ENCODE data around the gene TIE1. TPM values are rescaled to one million over a fixed set of nuclear protein-coding genes. Genes with fewer than 3 reads are reported as not detected.

TIE1 gene
- total and polyA plus RNA-seq, 2 of the 13 experiments (the other 11 are each of a cell fraction or from before 2014, with no cell fraction given), result 0.58 to 0.84 TPM

- no peak for TF ChIP-seq ZNF496 (CRISPR knock-in tag; IDR thresholded peaks at IDR 0.05; ENCODE audit: insufficient replicate concordance)
- TF ChIP-seq SKI (IDR thresholded peaks at IDR 0.05; ENCODE audit: partially characterized antibody), result no peak
- TF ChIP-seq ZNF263 (CRISPR knock-in tag; IDR thresholded peaks at IDR 0.05), result peak; percentile 22; the same call in 1 of the 2 replicates
- TF ChIP-seq MYC (CRISPR knock-in tag; IDR thresholded peaks at IDR 0.05; ENCODE audit: borderline replicate concordance), result peak; percentile 52; the same call in 1 of the 2 replicates
- no peak for TF ChIP-seq HNRNPH1 (optimal IDR thresholded peaks at IDR 0.05; ENCODE audit: low read depth, low read length)
- peak; percentile 40; the same call in 1 of the 2 replicates for TF ChIP-seq YEATS4 (CRISPR knock-in tag; IDR thresholded peaks at IDR 0.05; ENCODE audit: borderline replicate concordance)
- TF ChIP-seq, protein P1, sequence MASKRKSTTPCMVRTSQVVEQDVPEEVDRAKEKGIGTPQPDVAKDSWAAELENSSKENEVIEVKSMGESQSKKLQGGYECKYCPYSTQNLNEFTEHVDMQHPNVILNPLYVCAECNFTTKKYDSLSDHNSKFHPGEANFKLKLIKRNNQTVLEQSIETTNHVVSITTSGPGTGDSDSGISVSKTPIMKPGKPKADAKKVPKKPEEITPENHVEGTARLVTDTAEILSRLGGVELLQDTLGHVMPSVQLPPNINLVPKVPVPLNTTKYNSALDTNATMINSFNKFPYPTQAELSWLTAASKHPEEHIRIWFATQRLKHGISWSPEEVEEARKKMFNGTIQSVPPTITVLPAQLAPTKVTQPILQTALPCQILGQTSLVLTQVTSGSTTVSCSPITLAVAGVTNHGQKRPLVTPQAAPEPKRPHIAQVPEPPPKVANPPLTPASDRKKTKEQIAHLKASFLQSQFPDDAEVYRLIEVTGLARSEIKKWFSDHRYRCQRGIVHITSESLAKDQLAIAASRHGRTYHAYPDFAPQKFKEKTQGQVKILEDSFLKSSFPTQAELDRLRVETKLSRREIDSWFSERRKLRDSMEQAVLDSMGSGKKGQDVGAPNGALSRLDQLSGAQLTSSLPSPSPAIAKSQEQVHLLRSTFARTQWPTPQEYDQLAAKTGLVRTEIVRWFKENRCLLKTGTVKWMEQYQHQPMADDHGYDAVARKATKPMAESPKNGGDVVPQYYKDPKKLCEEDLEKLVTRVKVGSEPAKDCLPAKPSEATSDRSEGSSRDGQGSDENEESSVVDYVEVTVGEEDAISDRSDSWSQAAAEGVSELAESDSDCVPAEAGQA (IDR thresholded peaks at IDR 0.05; ENCODE audit: low read depth), result no peak
- TF ChIP-seq, protein P1 (CRISPR knock-in tag; IDR thresholded peaks at IDR 0.05; ENCODE audit: borderline replicate concordance), result no peak
- peak; percentile 92 for TF ChIP-seq HNRNPK (IDR thresholded peaks at IDR 0.05; ENCODE audit: low read depth, low read length, poor library complexity, severe bottlenecking)
- TF ChIP-seq ZSCAN21 (CRISPR knock-in tag; IDR thresholded peaks at IDR 0.05; ENCODE audit: borderline replicate concordance), result 0 out of 2 replicates have a peak, but pooled peaks have one; percentile 55
- peak; percentile 59; the same call in 1 of the 2 replicates for TF ChIP-seq MAX (IDR thresholded peaks at IDR 0.05)
- TF ChIP-seq HNRNPL (IDR thresholded peaks at IDR 0.05; ENCODE audit: low read depth, low read length), result 0 out of 2 replicates have a peak, but pooled peaks have one; percentile 32
- TF ChIP-seq SOX6 (IDR thresholded peaks at IDR 0.05), result no peak
- no peak for TF ChIP-seq SOX6 (CRISPR knock-in tag; IDR thresholded peaks at IDR 0.05)
- peak; percentile 29; the same call in 1 of the 2 replicates for TF ChIP-seq PITX1 (CRISPR knock-in tag; IDR thresholded peaks at IDR 0.05)
- 0 out of 2 replicates have a peak, but pooled peaks have one; percentile 84 for TF ChIP-seq CHCHD3 (CRISPR knock-in tag; IDR thresholded peaks at IDR 0.05)
- no peak for TF ChIP-seq ZNF547 (CRISPR knock-in tag; IDR thresholded peaks at IDR 0.05)
- TF ChIP-seq HNRNPLL (IDR thresholded peaks at IDR 0.05; ENCODE audit: low read depth, low read length, poor library complexity, severe bottlenecking), result peak; percentile 29
- TF ChIP-seq, protein P2, sequence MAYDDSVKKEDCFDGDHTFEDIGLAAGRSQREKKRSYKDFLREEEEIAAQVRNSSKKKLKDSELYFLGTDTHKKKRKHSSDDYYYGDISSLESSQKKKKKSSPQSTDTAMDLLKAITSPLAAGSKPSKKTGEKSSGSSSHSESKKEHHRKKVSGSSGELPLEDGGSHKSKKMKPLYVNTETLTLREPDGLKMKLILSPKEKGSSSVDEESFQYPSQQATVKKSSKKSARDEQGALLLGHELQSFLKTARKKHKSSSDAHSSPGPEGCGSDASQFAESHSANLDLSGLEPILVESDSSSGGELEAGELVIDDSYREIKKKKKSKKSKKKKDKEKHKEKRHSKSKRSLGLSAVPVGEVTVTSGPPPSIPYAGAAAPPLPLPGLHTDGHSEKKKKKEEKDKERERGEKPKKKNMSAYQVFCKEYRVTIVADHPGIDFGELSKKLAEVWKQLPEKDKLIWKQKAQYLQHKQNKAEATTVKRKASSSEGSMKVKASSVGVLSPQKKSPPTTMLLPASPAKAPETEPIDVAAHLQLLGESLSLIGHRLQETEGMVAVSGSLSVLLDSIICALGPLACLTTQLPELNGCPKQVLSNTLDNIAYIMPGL (CRISPR knock-in tag; IDR thresholded peaks at IDR 0.05; ENCODE audit: borderline replicate concordance in 1 of 2, low read depth in 1 of 2), result peak in 1 of 2 experiments; percentile 13; a peak in 1 of 4 replicates
- 0 out of 2 replicates have a peak, but pooled peaks have one; percentile 25 for TF ChIP-seq EED (CRISPR knock-in tag; IDR thresholded peaks at IDR 0.05)
- no peak; the same call in 1 of the 2 replicates for TF ChIP-seq KAT7 (CRISPR knock-in tag; IDR thresholded peaks at IDR 0.05; ENCODE audit: borderline replicate concordance)
Observed at GRCh38 chr1:43367026-43367903, 66.5 kb downstream of the TIE1 start (continued).

All from HepG2 (cell line).